ENCODE results near the gene NRP1.

Gene NRP1

GRCh38 chr10:33290321-33291052, 44.0 kb downstream of the NRP1 start:
- no peak for DNase-seq (ENCODE audit: low read depth in 2 of 2)

GRCh38 chr10:33289776-33290175, 44.7 kb downstream of the NRP1 start:
- DNase-seq (ENCODE audit: low read depth in 2 of 2): no peak

GRCh38 chr10:33288127-33288526, 46.3 kb downstream of the NRP1 start:
- no peak for DNase-seq (ENCODE audit: low read depth in 2 of 2)

- no peak for DNase-seq (ENCODE audit: low read depth in 2 of 2)
Measured at GRCh38 chr10:33287112-33287511, 47.4 kb downstream of the NRP1 start.

- no peak for DNase-seq (ENCODE audit: low read depth in 2 of 2)
Measured at GRCh38 chr10:33286157-33286934, 48.1 kb downstream of the NRP1 start.

GRCh38 chr10:33284945-33285344, 49.5 kb downstream of the NRP1 start:
- DNase-seq (ENCODE audit: low read depth in 2 of 2): no peak

- DNase-seq (ENCODE audit: low read depth in 2 of 2): no peak
Measured at GRCh38 chr10:33279811-33280602, 54.5 kb downstream of the NRP1 start.

GRCh38 chr10:33279276-33279675, 55.2 kb downstream of the NRP1 start:
- no peak for DNase-seq (ENCODE audit: low read depth in 2 of 2)

GRCh38 chr10:33278198-33278597, 56.3 kb downstream of the NRP1 start:
- DNase-seq (ENCODE audit: low read depth in 2 of 2): no peak

- no peak for DNase-seq (ENCODE audit: low read depth in 2 of 2)
Measured at GRCh38 chr10:33277135-33277536, 57.3 kb downstream of the NRP1 start.

GRCh38 chr10:33276282-33276923, 58.1 kb downstream of the NRP1 start:
- no peak for DNase-seq (ENCODE audit: low read depth in 2 of 2)

GRCh38 chr10:33274096-33274785, 60.2 kb downstream of the NRP1 start:
- no peak for DNase-seq (ENCODE audit: low read depth in 2 of 2)

- no peak for DNase-seq (ENCODE audit: low read depth in 2 of 2)
Measured at GRCh38 chr10:33273295-33274002, 61.0 kb downstream of the NRP1 start.

- no peak for DNase-seq (ENCODE audit: low read depth in 2 of 2)
Measured at GRCh38 chr10:33272635-33273034, 61.8 kb downstream of the NRP1 start.

GRCh38 chr10:33271969-33272583, 62.4 kb downstream of the NRP1 start:
- no peak for DNase-seq (ENCODE audit: low read depth in 2 of 2)

GRCh38 chr10:33270971-33271370, 63.5 kb downstream of the NRP1 start:
- DNase-seq (ENCODE audit: low read depth in 2 of 2): no peak

- no peak for DNase-seq (ENCODE audit: low read depth in 2 of 2)
Measured at GRCh38 chr10:33267708-33268107, 66.8 kb downstream of the NRP1 start.

GRCh38 chr10:33265621-33266020, 68.8 kb downstream of the NRP1 start:
- DNase-seq (ENCODE audit: low read depth in 2 of 2): no peak

GRCh38 chr10:33263453-33263852, 71.0 kb downstream of the NRP1 start:
- DNase-seq (ENCODE audit: low read depth in 2 of 2): no peak

- no peak for DNase-seq (ENCODE audit: low read depth in 2 of 2)
Measured at GRCh38 chr10:33262871-33263270, 71.6 kb downstream of the NRP1 start.
